NCI-H146 treated with DMSO at 0.1 percent for 48 hours (cell line): ENCODE data around the gene JCAD.
A peak's percentile ranks its signal among the peaks of the same experiment; 100 is the strongest.

Experiments used
- DNase-seq: peaks from one replicate; lab custom pipeline; 2025; ENCODE audit not compliant: unreplicated experiment; lab: John Stamatoyannopoulos, UW

The JCAD gene

DNA sequence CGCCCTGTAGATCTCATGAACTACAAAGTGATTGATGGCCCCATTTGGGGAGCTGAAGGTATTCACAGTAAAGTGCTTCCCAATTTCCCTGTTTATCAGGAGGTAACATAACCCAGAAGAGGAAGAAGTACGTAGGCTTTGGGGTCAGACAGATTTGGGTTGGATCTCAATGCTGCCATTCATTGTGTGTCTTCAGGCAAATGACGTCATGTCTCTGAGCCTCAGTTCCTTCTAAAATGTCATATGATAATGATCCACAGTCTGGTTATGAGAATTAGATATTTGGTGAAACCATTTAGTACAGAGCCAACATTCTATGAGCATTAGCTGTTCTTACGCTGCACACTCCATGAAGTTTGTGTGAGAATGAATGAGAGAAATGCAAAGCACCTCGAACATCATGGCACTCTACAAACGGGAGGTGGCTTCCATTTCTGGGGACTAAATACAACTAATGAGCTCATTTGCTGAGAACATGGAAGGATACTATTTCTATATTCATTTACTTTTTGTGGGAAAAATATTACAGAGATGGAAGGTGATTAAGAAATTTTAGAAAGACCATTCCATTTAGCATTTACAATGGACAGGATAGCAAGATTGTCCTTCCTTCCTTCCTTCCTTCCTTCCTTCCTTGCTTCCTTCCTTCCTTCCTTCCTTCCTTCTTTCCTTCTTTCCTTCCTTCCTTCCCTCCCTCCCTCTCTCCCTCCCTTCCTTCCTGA, 13.8 kb upstream of the JCAD start:
- DNase-seq = no peak

DNA sequence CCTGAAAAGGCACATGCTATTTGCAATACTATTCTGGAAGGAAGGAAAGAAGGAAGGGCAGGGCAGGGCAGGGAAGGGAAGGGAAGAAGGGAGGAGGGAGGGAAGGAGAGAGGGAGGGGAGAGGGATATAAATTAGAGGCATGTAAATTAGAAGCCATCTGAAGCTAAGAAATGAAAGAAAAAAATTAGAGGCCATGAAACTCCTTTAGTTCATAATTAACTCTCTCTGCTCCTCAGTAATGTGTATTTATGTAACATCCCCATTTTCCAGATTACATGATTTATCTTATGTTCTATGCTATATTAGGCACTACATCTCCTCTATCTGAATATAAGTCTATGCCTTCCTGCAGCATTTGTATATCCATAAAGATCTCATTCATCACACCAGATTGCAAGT, 12.7 kb upstream of the JCAD start:
- no peak for DNase-seq

DNA sequence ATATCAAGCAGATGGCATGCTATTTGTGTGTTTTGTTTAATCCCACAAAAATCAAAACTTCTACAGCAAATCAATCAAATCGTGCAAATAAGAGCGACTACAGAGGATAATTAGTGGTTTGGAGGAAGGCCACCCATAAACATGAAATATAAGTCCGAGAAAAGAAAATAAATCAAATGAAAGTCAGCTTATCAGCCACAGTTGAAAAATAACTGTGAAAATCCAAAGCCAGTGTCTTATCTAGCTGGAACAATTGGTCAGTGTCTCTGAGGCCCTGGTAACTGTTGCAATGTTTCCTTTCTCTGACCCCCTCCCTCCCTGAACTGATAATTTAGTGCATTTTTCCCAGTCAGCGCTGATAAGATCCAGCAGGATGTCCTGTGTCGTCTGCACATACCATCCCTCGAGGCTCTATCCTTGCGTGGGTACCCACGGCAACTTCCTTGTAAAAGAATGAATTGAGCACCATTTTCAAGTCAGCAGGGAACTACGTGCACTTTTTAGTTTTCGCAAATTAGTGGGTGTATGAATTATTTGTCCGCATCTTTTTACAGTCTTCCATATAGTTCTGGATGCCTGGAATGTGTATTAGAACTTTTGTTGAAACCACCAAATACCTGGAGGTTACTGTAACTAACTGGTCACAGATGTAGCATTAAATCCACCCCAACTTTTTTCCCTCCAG, 10.8 kb upstream of the JCAD start:
- no peak for DNase-seq

DNA sequence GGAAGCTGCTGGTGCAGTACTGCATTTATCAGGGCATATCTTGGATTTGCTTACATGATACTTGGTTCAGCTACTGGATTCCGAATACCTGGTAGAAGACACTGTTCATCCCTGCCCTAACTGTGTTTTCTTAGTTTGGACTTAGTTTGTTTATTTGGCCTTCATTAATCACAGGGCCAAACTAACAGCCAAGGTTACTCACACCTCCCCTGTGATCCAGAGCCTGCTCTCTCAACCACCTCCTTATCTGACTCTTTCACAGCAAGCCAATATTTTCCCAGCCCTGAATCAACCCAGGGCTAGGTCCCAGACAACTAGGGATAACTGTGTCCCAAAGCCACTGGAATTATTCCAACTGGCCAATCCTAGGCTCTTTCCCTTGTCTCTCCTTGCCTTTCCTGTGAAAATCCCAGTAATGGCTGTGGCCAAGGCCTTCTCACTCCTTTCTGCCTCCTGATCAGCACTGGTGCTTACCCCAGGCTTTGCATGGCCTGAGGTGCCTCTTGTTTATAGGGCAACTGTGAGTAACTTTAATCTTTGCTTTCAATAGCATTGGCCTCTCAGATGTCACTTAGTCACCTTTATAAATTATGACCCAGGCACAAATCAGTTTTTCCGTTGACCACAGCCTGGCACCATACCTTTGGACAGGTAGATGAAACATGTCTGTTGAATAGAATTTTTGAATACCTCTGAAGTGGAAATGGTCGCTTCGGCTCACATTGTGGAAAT, 9.3 kb upstream of the JCAD start:
- DNase-seq = no peak

DNA sequence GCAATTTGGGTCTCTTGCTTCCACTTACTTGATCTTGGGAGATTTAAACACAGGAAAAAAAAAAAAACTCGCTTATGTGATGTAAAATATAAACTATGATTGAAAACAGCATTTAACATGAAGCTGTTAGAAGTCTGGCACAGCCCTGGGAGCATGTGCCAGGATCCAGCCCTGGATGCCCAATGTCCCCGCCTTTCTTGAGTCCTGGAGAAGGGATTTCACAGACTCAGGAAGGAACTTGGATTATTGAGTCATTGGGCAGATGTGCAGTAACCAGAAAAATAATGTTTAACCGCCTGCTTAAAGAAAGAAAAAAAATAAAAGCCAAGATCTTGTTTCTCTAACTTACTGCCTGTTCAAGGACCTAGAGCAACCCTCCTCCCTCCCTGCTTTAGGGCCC, 3.7 kb upstream of the JCAD start:
- DNase-seq = no peak

DNA sequence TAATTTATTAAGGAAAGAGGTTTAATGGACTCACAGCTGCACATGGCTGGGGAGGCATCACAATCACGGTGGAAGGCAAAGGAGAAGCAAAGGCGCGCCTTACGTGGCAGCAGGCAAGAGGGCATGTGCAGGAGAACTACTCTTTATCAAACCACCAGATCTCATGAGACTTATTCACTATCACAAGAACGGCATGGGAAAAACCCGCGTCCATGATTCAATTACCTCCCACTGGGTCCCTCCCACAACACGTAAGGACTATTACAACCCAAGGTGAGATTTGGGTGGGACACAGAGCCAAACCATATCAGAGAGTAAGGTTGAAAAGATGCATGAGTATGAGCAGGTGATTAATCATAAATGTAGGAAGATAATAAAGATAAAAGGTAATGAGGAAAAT, 3.2 kb upstream of the JCAD start:
- no peak for DNase-seq

DNA sequence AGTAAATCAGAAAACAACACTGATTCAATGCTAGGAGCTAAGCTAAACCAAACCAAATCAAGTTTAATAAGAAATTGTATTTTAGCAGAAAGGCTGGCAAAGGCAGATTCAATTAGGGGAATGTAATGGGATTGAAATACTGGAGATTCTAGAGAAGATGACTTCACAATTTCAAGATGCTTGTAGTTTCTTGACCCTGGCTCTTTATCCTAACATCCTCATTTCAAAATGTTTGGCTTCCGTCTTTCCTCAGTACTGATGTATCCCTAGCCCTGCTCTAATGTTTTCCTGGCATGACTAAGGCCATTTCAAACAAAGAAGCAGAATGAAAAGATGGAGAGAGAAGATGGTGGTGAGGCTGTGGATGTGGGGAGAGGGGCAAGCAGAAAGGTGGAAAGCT, 2.7 kb upstream of the JCAD start:
- no peak for DNase-seq

DNA sequence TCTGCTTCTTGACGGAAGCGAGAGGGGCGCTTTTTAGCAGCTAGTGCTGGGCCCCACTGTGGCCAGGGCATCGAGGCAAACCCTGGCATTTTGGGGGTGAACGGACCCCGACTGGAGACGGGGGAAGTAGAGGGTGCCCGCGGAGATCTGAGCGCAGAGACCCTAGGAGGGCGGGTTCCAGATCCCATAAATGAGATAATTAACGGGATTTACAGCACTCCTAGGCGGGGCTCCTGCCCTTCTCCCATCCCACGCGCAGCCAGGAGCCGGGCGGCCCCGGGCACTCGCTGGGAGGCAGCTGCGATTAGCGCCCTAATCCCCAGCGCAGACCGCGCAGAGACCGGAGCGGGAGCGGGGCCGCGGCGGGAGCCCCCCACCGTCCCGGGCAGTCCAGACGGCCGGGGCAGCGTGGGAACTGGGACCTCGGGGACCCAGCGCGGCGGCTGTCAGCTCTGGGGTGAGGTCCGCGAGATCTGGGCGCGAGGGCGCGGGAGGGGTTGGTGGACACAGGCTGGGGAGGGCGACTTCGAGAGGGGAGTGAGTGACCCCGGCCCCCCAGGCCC, 735 bp downstream of the JCAD start:
- no peak for DNase-seq

DNA sequence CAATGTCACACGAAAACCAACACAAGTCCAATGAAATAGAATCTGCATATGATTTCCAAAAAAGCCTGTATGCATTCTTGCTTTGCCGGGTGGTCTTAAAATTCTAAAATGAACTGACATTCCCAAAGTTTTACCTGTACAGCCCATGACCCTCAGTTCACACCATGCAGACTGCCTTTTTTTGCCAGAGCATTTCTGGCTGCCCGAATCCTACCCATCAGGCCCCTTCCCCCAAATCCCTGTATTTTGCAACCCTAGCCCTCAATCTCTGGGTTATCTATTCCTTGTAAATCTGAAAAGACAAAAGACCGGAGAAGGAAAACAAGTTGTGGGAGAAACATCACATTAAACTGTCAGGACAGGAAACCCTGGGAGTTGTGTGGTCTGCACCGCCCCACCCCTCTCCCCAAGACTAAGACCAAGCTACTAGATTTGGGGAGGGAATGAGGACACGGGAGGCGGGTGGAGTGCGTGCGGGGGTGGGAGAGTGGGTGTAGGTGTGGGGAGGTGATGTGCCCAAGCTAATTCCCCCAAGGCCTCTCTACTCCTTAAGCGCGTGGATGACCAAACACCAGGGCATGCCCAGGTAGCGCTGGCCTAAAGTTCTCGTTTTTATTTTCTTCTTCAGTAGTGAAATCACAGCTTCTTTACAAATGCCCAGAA, 1.4 kb downstream of the JCAD start:
- no peak for DNase-seq

DNA sequence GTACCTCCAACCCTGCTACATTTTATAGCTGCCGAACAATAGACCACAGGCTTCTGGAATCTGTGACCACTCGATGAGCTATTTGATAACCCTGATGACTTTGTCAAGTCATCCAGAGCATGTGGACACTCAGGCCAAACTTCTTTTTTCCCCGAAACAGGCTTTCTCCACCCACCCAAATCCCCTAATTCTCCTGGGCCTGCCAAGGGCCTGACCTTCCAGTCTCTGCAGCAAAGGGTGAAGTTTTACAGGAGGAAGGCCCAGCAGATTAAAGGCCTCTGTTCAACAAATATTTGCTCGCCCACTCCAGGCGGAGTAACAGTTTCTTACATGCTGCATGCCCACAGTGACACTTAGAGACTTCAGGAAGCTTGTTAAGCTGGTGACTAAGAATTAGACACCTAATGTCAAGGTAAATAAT, 2.0 kb downstream of the JCAD start:
- no peak for DNase-seq

DNA sequence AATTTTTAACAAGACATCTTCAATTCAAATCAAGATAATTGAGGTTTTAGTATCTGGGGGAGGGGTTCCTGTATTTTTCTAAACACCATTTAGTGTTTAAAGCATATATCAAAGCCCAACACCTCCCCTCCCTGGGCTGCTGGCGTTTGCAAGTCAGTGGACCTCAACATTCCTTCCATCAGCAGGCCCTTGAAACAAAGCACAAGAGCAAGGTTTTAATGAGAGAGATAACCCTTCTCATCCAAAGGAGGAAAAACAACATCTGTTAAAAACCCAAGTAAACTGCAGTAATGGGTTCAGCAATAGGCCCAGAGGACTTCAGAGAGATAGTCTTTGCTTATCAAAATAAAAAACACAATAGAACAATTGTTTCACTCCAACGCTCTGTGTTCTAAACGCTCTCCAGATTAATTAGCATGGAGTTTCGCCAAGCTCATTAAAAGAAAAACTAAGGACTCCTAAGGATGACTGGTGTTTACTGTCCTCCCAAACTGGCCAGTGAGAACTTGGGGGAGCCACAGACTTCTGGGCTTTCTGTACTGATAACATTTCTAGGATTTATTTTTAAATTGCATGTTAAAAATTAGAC, 2.5 kb downstream of the JCAD start:
- no peak for DNase-seq

DNA sequence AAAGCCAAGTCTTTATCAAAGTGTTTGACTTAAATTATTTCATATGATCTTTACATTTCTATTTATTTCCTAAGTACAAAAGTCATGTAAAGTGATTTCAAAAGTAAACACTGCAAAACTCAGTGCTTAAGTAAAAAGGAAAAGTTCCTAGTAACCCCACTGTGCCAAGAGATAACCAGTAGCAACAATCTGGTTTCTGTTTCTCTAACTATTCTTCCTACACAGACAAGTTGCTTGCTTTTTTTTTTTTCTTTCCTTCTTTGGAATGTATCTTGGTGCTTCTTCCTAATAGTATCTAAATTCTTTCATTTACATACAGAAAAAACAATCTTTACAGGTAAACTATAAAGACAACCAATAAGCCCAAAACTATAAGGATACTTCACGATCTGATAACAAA, 3.1 kb downstream of the JCAD start:
- no peak for DNase-seq

DNA sequence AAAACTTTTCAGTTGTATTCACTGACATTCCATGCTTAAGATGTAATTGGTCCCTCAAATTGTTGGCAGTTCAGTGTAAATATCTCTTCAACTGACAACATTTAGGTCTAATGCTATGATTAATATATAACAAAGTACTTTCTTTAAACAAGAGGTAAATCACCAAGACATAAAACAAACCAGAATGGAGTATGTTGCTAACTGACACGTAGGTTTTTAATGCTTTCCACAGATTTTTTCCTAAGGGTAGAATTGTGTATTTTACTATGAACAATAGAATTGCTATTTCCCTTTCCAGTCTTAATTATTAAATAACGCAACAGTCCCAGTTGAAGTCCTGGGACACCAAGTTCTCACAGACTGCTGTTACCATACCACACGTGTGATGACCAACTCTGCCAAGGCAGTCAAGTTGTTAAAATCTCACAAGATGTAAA, 4.1 kb downstream of the JCAD start:
- DNase-seq = no peak

DNA sequence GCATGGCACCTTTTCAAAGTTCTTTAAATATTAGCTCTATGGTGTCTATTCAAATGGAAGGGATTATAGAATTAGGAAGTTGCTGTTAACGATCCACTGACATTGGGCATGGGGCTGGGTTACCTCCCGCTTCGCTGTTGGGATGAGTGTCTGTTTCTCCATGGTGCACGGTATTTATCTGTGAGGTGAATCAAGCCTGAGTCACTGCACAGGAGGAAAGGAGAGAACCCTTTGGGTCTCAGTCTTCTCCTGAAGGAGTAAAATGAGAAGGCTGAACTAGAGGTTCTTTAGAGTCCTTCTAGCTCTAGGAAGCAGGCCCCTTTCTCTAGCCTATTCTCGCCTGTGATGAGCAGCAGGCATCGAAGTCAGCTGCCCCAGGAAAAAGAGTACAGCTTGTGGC, 7.3 kb downstream of the JCAD start:
- DNase-seq = no peak

DNA sequence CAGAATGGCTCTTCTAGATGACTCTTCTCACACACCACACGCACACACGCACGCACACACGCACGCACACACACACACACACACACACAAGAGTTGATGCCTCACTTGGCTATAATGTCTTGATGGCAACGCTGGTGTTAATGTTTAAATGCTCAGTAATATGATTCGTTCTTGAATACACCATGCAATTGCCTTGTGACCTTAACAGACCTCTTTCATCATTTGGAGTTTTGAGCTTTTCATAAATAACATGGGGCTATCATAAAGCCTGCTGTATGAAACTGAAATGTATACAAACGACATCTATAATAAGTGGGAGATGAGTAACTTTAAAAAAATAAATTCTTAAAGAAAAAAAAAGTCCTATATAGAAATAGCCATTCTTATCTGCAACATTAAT, 8.2 kb downstream of the JCAD start:
- no peak for DNase-seq

DNA sequence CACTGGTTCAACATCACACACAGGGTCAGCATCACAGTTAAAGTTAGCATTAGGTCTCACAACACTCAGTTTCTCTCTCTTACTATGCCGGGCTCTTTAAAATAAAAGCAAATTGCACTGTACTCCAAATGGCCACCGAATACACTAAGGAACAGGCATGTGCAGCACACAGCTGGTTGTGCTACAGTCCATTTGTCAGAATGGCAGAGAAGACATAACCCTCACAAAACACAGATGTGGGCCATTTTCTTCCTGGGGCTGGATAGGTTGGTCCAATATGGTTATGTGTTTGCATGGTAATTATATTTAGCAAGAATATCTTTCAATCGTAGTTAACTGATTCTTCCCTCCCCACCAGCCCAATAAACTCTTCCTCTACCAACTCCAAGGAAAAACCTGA, 9.0 kb downstream of the JCAD start:
- DNase-seq = no peak

DNA sequence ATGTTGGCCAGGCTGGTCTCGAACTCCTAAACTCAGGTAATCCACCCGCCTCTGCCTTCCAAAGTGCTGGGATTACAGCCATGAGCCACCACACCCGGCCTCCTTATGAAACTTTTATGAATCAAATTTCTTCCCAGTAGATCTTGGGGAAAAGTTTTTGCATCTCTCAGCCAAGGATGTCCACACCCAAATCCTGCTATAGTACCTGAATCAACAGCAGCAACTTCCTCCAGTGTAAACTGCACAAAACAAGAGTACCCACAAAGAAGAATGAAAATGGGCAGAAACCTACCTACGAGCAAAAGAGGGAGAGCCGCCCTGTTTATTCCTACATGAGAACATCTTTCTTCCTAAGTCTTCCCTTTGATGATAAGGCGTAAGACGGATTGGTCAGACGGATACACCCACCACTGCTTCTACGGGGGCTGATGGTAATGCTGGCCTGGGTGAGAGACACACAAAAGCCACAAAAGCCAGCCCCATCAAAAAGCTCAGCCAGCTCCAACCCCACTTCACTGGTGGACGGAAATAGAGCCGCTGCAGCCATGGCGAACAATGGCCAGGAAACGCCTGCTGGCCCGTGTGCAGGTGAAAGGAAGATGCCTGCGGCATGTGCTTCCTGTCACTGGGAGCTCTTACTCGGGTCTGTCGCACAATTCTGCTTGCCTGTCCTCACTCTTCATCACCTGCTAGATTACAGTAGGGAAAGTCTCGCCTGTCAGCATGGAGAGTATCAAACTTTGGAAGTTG, 10.4 kb downstream of the JCAD start:
- peak; percentile 66 for DNase-seq

DNA sequence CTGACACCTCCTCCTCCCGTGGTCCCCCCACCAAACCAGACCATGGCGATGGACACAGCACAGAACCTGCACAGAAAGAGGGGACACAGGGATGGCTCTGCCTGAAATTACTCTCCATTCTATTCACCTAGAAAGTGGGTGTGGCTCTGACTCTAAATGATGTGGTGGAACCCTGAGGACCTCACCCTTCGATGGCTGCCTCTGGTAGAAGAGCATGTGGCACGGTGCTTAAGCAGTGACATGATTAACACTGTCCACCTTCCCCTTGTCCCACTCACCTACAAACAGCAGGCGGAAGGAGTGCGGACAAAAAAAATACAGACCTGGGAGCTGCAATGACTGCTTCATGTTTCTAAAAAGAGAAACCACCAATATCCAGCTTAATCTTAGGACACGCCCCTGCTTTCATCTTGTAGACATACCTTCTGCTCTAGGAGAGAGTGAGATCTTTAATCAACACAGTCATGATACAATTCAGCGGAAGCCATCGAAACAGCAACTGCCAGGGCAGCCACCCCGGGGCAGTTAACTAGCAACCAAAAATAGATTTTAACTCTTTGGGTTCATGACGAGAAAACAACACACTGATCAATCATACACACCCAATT, 11.4 kb downstream of the JCAD start:
- DNase-seq = no peak

DNA sequence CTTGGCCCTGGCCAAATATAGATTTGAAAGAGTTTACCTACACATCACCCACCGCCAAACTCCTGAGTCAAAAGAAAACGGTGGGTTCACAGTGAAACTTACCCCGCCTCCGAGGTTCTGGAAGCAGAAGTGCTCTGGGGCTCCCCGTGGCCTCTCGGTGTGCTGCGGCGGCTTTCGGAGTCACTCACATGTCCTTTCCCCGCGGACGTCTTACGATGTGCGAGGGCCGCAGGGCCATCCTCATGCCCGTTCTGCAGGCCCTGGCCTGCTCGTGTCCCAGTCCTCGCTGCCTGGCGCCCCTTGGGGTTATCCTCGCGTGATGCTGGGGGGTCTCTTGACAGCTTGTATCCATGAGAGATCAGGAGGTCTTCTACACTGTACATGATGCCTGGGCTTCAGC, 12.0 kb downstream of the JCAD start:
- DNase-seq = no peak

DNA sequence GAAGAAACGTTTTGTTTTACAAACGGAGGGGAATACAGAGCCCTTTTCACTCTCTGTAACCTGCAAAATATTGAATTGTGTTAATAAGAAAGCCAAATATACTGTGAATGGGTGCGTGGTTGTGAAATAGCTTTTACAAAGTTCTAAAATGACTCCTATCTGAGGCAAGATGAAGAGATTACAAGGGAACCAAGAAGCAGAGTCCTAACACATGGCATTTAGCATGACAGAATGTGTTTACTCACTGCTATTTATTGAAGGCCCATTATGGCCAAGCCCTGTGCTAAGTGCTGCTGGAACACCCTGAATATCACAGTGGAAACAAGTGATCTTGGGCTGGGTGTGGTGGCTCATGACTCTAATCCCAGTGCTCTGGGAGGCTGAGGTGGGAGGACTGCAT, 12.9 kb downstream of the JCAD start:
- DNase-seq = no peak
